Astrocyte (in vitro differentiated cells and primary cell): ENCODE measurements around the gene TWF1.

Experiments used
- EZH2 ChIP-seq: IDR thresholded peaks from 2 replicates; pipeline ENCODE4 v1.6.1; 2012; ENCODE audit warnings: mild to moderate bottlenecking, low read length, inconsistent platforms; ENCODE audit not compliant: insufficient read depth
- TF ChIP-seq, protein P1 (sequence below): IDR thresholded peaks from 2 replicates; pipeline ENCODE4 v1.5.1; 2011; ENCODE audit warnings: low read depth, mild to moderate bottlenecking, inconsistent platforms, low read length, moderate library complexity; ENCODE audit not compliant: insufficient read depth

DNA sequence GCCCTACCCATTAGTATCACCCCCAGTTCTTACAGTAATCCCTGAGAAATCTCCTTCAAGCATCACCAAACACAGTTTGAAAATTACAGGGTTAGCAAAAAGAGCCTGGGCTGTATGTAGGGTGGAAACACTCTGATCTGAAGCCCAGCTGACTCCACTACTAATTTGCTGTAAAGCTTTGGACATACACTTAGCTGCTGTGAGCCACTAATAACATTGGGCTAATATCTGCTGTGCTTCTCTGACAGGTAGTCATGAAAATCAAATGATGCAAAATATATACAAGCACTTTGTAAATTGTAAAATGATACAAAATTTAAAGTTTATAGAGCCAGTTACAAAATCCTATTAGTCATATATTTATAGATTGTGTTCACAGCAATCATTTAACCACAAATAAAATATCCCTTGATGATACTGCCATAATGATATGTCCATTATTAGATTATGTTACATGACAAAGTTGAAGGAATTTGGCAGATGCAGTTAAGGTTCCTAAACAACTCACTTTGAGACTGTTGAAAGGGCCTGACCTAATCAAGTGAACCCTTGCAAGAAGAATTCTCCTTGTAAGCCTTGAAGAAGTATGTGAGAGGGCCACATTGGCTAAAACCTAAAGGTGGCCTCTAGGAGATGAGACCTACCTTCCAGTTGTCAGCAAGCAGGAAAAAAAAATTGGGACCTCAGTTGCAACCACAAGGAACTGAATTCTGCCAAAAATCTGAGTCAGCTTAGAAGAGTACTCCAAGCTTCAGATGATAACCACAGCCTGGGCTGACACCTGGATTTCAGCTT is 19.0 kb downstream of the TWF1 start:
- TF ChIP-seq, protein P1, sequence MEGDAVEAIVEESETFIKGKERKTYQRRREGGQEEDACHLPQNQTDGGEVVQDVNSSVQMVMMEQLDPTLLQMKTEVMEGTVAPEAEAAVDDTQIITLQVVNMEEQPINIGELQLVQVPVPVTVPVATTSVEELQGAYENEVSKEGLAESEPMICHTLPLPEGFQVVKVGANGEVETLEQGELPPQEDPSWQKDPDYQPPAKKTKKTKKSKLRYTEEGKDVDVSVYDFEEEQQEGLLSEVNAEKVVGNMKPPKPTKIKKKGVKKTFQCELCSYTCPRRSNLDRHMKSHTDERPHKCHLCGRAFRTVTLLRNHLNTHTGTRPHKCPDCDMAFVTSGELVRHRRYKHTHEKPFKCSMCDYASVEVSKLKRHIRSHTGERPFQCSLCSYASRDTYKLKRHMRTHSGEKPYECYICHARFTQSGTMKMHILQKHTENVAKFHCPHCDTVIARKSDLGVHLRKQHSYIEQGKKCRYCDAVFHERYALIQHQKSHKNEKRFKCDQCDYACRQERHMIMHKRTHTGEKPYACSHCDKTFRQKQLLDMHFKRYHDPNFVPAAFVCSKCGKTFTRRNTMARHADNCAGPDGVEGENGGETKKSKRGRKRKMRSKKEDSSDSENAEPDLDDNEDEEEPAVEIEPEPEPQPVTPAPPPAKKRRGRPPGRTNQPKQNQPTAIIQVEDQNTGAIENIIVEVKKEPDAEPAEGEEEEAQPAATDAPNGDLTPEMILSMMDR, result no peak
- no peak for TF ChIP-seq EZH2
